SK-N-MC (cell line): ENCODE data around the gene CAMTA1.

ENCODE experiments used
- EZH2 ChIP-seq: fragments of 200-600 bp; sonication (generic); IDR thresholded peaks from one replicate; pipeline ENCODE4 v1.6.1; 2017; ENCODE audit warnings: antibody characterized with exemption
- FOXP2 ChIP-seq: optimal IDR thresholded peaks from 2 replicates; pipeline ENCODE3; 2011; ENCODE audit warnings: mild to moderate bottlenecking, moderate library complexity; ENCODE audit not compliant: insufficient read depth; ENCODE audit errors: extremely low read length, control extremely low read depth
- POLR2AphosphoS5 ChIP-seq: IDR thresholded peaks from 2 replicates; pipeline ENCODE4 v1.6.1; 2012; ENCODE audit warnings: mild to moderate bottlenecking, low read depth, low read length, borderline replicate concordance

- TF ChIP-seq POLR2AphosphoS5, result no peak
- TF ChIP-seq EZH2, result no peak
- TF ChIP-seq FOXP2, result no peak
These were observed 633.3 kb downstream of the CAMTA1 start for GRCh38 chr1:7418442-7419080.
